SIG-M5 treated with dmso at 0.1 percent for 504 hours (cell line): ENCODE data around the gene EML1.
A peak's percentile ranks its signal among the peaks of the same experiment; 100 is the strongest.

ENCODE experiments used
- DNase-seq: peaks from one replicate; lab custom pipeline; 2025; ENCODE audit not compliant: unreplicated experiment; lab: John Stamatoyannopoulos, UW

Gene EML1

GRCh38 chr14:99952453-99952852 lies 159.2 kb downstream of the EML1 start:
- DNase-seq, result no peak

- DNase-seq, result no peak
Measured at GRCh38 chr14:99955826-99956455, 162.7 kb downstream of the EML1 start.

GRCh38 chr14:99958380-99958779 lies 165.2 kb downstream of the EML1 start:
- no peak for DNase-seq

- peak; percentile 22 for DNase-seq
Measured at GRCh38 chr14:99961826-99962518, 168.8 kb downstream of the EML1 start.

GRCh38 chr14:99964979-99965378 lies 171.8 kb downstream of the EML1 start:
- DNase-seq, result no peak

GRCh38 chr14:99966037-99966835 lies 173.0 kb downstream of the EML1 start:
- DNase-seq, result no peak

- no peak for DNase-seq
Measured at GRCh38 chr14:99966912-99967311, 173.7 kb downstream of the EML1 start.

GRCh38 chr14:99968191-99968920 lies 175.1 kb downstream of the EML1 start:
- DNase-seq, result no peak

GRCh38 chr14:99968941-99969340 lies 175.7 kb downstream of the EML1 start:
- no peak for DNase-seq

- DNase-seq, result peak; percentile 27
Measured at GRCh38 chr14:99969673-99970322, 176.6 kb downstream of the EML1 start.

- DNase-seq, result peak; percentile 76
Measured at GRCh38 chr14:99971087-99971940, 178.1 kb downstream of the EML1 start.

GRCh38 chr14:99971941-99972747 lies 178.9 kb downstream of the EML1 start:
- DNase-seq, result no peak

GRCh38 chr14:99972748-99973466 lies 179.7 kb downstream of the EML1 start:
- no peak for DNase-seq

GRCh38 chr14:99975190-99975589 lies 182.0 kb downstream of the EML1 start:
- DNase-seq, result no peak

GRCh38 chr14:99976021-99976420 lies 182.8 kb downstream of the EML1 start:
- no peak for DNase-seq

- DNase-seq, result no peak
Measured at GRCh38 chr14:99976681-99977080, 183.5 kb downstream of the EML1 start.

- DNase-seq, result no peak
Measured at GRCh38 chr14:99980299-99980698, 187.1 kb downstream of the EML1 start.

- no peak for DNase-seq
Measured at GRCh38 chr14:99981806-99982205, 188.6 kb downstream of the EML1 start.
